B cell (primary cell): ENCODE data around the gene GLCE. TPM values are rescaled to one million over a fixed set of nuclear protein-coding genes. Genes with fewer than 3 reads are reported as not detected.

Experiments used
- ATAC-seq: fragments of 200-7000 bp; cut with Tn5 transposase; one replicate; pipeline ENCODE4 v1.10.0; 2021; ENCODE audit warnings: low read depth, mild to moderate bottlenecking, moderate number of reproducible peaks, moderate library complexity
- CTCF ChIA-PET: fragments of 350-600 bp; sonication (Branson Sonifier 250); formaldehyde crosslinking; loops from one replicate; lab custom pipeline; 2021; ENCODE audit warnings: antibody characterized with exemption, inconsistent platforms; lab: Charles Lee
- POLR2A ChIA-PET: fragments of 350-600 bp; sonication (Branson Sonifier 250); formaldehyde crosslinking; loops from one replicate; lab custom pipeline; 2021; ENCODE audit warnings: antibody characterized with exemption; lab: Charles Lee
- DNase-seq: peaks from one replicate; pipeline ENCODE4 v3.0.0; 2013
- H2AFZ ChIP-seq: 2 replicates; pipeline ENCODE4 v1.6.1; 2012; ENCODE audit warnings: mild to moderate bottlenecking, low read depth, low read length; ENCODE audit not compliant: insufficient read depth, poor library complexity, severe bottlenecking
- H3K27ac ChIP-seq, 2 donors: 1 replicate in 1 of 2; 2 replicates in 1 of 2; pipeline ENCODE4 v1.5.1; 2012 to 2013; ENCODE audit warnings: low read length in 2 of 2, mild to moderate bottlenecking in 2 of 2, moderate library complexity in 1 of 2
- H3K27me3 ChIP-seq, 4 experiments: fragments of 200-600 bp in 1 of 4; sonication (generic) in 1 of 4; replicated peaks in 1 of 4; 1 replicate in 2 of 4; 2 replicates in 2 of 4; pipeline versions ENCODE4 v1.6.1 to v1.7.0; 2013 to 2016; ENCODE audit warnings: low read length in 3 of 4, mild to moderate bottlenecking in 2 of 4, mixed read lengths in 1 of 4, moderate library complexity in 1 of 4; ENCODE audit not compliant: insufficient read depth in 4 of 4, control insufficient read depth in 3 of 4; ENCODE audit errors: control extremely low read depth in 1 of 4
- H3K36me3 ChIP-seq, 2 experiments: replicated peaks in 1 of 2; 1 replicate in 1 of 2; 2 replicates in 1 of 2; pipeline versions ENCODE4 v1.6.1 to v1.7.1; 2013; ENCODE audit warnings: low read length in 1 of 2; ENCODE audit not compliant: insufficient read depth in 2 of 2, control insufficient read depth in 1 of 2; ENCODE audit errors: control extremely low read depth in 1 of 2, extremely low read depth in 1 of 2
- H3K4me1 ChIP-seq, 2 donors: fragments of 200-600 bp in 1 of 2; sonication (generic) in 1 of 2; 1 replicate in 1 of 2; 2 replicates in 1 of 2; pipeline versions ENCODE4 v1.5.1 to v1.6.1; 2013 to 2017; ENCODE audit warnings: low read length in 2 of 2; ENCODE audit not compliant: control insufficient read depth in 2 of 2, insufficient read depth in 2 of 2
- H3K4me2 ChIP-seq: replicated peaks from 2 replicates; pipeline ENCODE3; 2012; ENCODE audit warnings: mild to moderate bottlenecking, low read depth, low read length; ENCODE audit not compliant: poor library complexity, severe bottlenecking
- H3K4me3 ChIP-seq, 5 experiments: fragments of 200-600 bp in 1 of 5; sonication (generic) in 1 of 5; 1 replicate in 3 of 5; 2 replicates in 2 of 5; pipeline versions ENCODE4 v1.5.1 to v1.7.0; 2011 to 2016; ENCODE audit warnings: low read length in 4 of 5, mild to moderate bottlenecking in 4 of 5, low read depth in 2 of 5, control low read depth in 1 of 5, moderate library complexity in 1 of 5; ENCODE audit not compliant: insufficient read depth in 1 of 5; ENCODE audit errors: control extremely low read depth in 1 of 5, extremely low read depth in 1 of 5
- H3K79me2 ChIP-seq: fragments of 200-600 bp; sonication (generic); one replicate; pipeline ENCODE4 v1.6.0; 2016; ENCODE audit warnings: low read length; ENCODE audit not compliant: control insufficient read depth, insufficient read depth
- H3K9ac ChIP-seq: fragments of 200-600 bp; sonication (generic); 2 replicates; pipeline ENCODE4 v1.6.1; 2017; ENCODE audit warnings: mild to moderate bottlenecking, low read length, moderate library complexity
- H3K9me3 ChIP-seq, 3 donors: one replicate each; pipeline versions ENCODE4 v1.6.1 to v1.7.1; 2013; ENCODE audit warnings: low read length in 2 of 3; ENCODE audit not compliant: control insufficient read depth in 2 of 3, insufficient read depth in 1 of 3; ENCODE audit errors: control extremely low read depth in 1 of 3
- H4K20me1 ChIP-seq: 2 replicates; pipeline ENCODE4 v1.6.0; 2012; ENCODE audit warnings: mild to moderate bottlenecking, low read length; ENCODE audit not compliant: insufficient read depth, control insufficient read depth, poor library complexity, severe bottlenecking
- H3K27ac Mint-ChIP-seq: one replicate; pipeline ENCODE4 v1.8.0; 2021; ENCODE audit warnings: mixed read lengths
- H3K27me3 Mint-ChIP-seq: one replicate; pipeline ENCODE4 v1.8.0; 2021; ENCODE audit warnings: mixed read lengths
- H3K4me1 Mint-ChIP-seq: one replicate; pipeline ENCODE4 v1.8.0; 2021; ENCODE audit warnings: mixed read lengths
- H3K4me3 Mint-ChIP-seq: one replicate; pipeline ENCODE4 v1.8.0; 2021; ENCODE audit warnings: mixed read lengths
- H3K9me3 Mint-ChIP-seq: one replicate; pipeline ENCODE4 v1.8.0; 2022; ENCODE audit warnings: mixed read lengths; ENCODE audit not compliant: insufficient read depth
- EZH2 ChIP-seq: IDR thresholded peaks from 2 replicates; pipeline ENCODE4 v1.6.1; 2012; ENCODE audit warnings: borderline replicate concordance, low read depth, mild to moderate bottlenecking, moderate library complexity, low read length; ENCODE audit not compliant: insufficient read depth, poor library complexity, severe bottlenecking
- WGBS: methylation state at CpG from one replicate; pipeline ENCODE4 v1.1.5; 2013; ENCODE audit warnings: missing lambda C conversion rate; ENCODE audit not compliant: insufficient coverage; 5-methylcytosine and 5-hydroxymethylcytosine counted together
- intact Hi-C: fragments of 100-400 bp; cut with micrococcal nuclease; formaldehyde crosslinking; loops from one replicate; pipeline ENCODE4 v1.10.0; 2022
- polyA plus RNA-seq: library from polyadenylated mRNA; depleted of rRNA; stranded (reverse); fragments of >200 nt; gene quantifications from 2 replicates; pipeline ENCODE4 v1.2.3, GENCODE V29; 2012
- total RNA-seq, 2 donors: library from RNA; stranded (reverse); fragments of 120-200 nt in 1 of 2; gene quantifications; 1 replicate in 1 of 2; 2 replicates in 1 of 2; pipeline versions ENCODE4 v1.2.3 to v1.2.4, GENCODE V29; 2013 to 2022
- TF ChIP-seq, protein P1 (sequence below): fragments of 200-600 bp; IDR thresholded peaks from one replicate; pipeline ENCODE4 v1.8.0; 2022; ENCODE audit warnings: antibody characterized with exemption, mild to moderate bottlenecking

Gene GLCE
- total and polyA plus RNA-seq, 2 donors (not counting 1 experiment from before 2014, with no cell fraction given) = 3.0 to 5.3 TPM

DNA sequence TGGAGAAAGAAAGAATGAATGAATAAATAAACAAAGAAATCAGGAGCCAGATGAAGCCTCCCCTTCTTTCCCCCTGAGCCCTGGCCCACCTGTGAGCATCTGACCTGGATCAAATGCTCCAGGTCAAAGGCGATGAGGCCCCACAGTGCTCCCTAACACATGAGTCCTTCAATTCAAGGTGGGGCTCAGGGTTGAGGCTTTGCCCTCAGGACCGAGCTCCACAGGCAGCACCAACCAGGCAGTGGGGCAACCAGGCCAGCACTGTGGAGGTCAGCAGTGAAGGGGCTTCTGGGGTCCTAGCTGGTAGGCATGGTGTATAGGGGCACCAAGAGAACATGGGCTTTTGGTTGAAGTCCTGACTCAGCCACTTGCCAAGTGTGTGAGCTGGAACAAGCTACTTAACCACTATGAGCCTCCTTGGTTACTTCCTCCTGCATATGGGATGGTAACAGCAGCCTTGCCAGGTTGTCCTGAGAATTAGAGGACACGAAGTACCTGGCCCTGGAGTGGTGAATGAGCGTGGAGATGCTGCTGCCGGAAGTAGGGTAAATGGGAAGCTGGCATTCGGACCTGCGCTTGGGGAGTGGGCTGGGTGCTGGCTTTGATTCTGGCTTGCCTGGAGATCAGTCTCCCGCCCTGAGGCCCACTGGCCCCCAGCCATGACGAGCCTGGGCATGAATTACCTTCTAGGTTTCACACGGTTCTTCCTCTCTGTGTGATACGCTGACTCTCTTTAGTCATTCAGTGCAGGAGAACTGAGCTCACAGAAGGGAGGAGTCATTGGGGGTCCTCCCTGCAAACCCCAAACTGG lies 128.3 kb downstream of the GLCE start:
- no peak for ATAC-seq
- ChIA-PET CTCF (no interaction called here), POLR2A (no interaction called here)
- no peak overlapping the region for H3K4me3 Mint-ChIP-seq
- Histone ChIP-seq H4K20me1 (no peaks in the 10 kb centered on the region), H3K9ac (no peak overlapping the region), H3K9me3 (no peaks in the 10 kb centered on the region), H3K27me3 (no peaks in the 10 kb centered on the region), H3K4me2 (no peak overlapping the region), H3K4me3 (no peak overlapping the region), H3K79me2 (no peaks in the 10 kb centered on the region), H2AFZ (no peak overlapping the region), H3K27ac (no peak overlapping the region), H3K4me1 (no peaks in the 10 kb centered on the region), H3K36me3 (no peaks in the 10 kb centered on the region)
- DNase-seq = no peak
- 86% methylated on average over 10 of the region's 11 CpGs for WGBS
- no peak for TF ChIP-seq EZH2
- TF ChIP-seq, protein P1, sequence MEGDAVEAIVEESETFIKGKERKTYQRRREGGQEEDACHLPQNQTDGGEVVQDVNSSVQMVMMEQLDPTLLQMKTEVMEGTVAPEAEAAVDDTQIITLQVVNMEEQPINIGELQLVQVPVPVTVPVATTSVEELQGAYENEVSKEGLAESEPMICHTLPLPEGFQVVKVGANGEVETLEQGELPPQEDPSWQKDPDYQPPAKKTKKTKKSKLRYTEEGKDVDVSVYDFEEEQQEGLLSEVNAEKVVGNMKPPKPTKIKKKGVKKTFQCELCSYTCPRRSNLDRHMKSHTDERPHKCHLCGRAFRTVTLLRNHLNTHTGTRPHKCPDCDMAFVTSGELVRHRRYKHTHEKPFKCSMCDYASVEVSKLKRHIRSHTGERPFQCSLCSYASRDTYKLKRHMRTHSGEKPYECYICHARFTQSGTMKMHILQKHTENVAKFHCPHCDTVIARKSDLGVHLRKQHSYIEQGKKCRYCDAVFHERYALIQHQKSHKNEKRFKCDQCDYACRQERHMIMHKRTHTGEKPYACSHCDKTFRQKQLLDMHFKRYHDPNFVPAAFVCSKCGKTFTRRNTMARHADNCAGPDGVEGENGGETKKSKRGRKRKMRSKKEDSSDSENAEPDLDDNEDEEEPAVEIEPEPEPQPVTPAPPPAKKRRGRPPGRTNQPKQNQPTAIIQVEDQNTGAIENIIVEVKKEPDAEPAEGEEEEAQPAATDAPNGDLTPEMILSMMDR = no peak
- no peaks in the 10 kb centered on the region for H3K9me3 Mint-ChIP-seq
- peaks cover 4% of the 10 kb centered on the region for H3K27me3 Mint-ChIP-seq
- intact Hi-C loops = no loop called here
- no peaks in the 10 kb centered on the region for H3K4me1 Mint-ChIP-seq
- no peak overlapping the region for H3K27ac Mint-ChIP-seq

DNA sequence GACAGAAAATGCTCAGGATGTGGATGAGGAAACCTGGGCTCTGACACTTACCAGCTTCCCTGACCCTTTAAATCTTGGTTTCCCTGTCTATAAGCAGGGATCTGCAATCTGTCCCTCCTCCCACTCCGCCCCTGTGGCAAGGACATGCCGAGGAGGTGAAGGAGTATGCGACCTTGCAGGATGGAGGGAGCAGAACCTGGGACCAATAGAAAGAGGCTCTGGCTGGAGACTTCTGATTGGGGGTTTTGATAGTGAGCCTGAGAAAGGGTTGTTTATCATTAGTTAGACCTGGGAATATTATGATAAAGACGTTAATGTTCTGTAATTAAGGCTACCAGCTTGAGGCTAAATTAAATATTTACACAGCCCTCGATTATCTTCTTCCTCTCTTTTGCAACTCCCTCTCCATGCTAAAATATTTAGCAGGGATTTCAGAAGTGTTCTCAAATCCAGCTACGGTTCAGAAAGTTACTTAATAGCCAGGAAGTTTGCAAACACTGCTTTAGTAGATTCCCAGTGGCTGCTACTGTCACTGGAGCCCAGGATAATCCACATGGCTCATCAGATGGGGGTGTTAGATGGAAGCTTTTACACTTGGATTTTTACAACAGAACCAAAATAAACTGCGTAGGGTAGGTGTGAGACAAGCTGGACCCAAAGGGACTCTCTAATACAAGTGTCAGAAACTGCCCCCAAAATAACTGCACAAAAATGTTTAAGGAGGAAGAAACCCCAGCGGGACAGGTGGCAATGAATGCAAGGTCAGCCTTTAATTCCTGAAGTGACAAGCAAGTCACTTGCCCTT lies 129.1 kb downstream of the GLCE start:
- Mint-ChIP-seq H3K9me3 (no peaks in the 10 kb centered on the region), H3K4me1 (no peaks in the 10 kb centered on the region), H3K4me3 (no peak overlapping the region), H3K27me3 (peaks cover 6% of the 10 kb centered on the region), H3K27ac (no peak overlapping the region)
- no peak overlapping the region for H2AFZ ChIP-seq
- intact Hi-C loops = no loop called here
- TF ChIP-seq, protein P1 = no peak
- no peak for TF ChIP-seq EZH2
- no peaks in the 10 kb centered on the region for H4K20me1 ChIP-seq
- no peak for ATAC-seq
- 100% methylated on average over 1 of the region's 8 CpGs for WGBS
- no peak overlapping the region for H3K9ac ChIP-seq
- DNase-seq = no peak
- no peaks in the 10 kb centered on the region for H3K4me1 ChIP-seq
- no peaks in the 10 kb centered on the region for H3K27me3 ChIP-seq
- no peak overlapping the region for H3K4me2 ChIP-seq
- no peak overlapping the region for H3K4me3 ChIP-seq
- H3K36me3 ChIP-seq = no peaks in the 10 kb centered on the region
- CTCF ChIA-PET = no interaction called here
- H3K9me3 ChIP-seq = no peaks in the 10 kb centered on the region
- POLR2A ChIA-PET = no interaction called here
- no peak overlapping the region for H3K27ac ChIP-seq
- no peaks in the 10 kb centered on the region for H3K79me2 ChIP-seq
